Upper lobe of left lung (tissue), 6 donors: ENCODE results near the gene MED28. TPM values are rescaled to one million over a fixed set of nuclear protein-coding genes. Genes with fewer than 3 reads are reported as not detected.

Experiments
- ATAC-seq, 2 donors: fragments of 200-7000 bp; cut with Tn5 transposase; one replicate each; pipeline ENCODE4 v1.9.1; 2022; ENCODE audit warnings: mild to moderate bottlenecking in 2 of 2, moderate library complexity in 2 of 2; ENCODE audit not compliant: low FRiP score in 2 of 2
- DNase-seq, 2 donors: peaks; one replicate each; pipeline ENCODE4 v3.0.0-alpha.2; 2019 to 2020
- H3K27ac ChIP-seq, 4 donors: fragments of 200-600 bp; sonication (generic); one replicate each; pipeline ENCODE4 v1.5.1; 2016 to 2019
- H3K27me3 ChIP-seq, 4 donors: fragments of 200-600 bp; sonication (generic); one replicate each; pipeline ENCODE4 v1.5.1; 2017 to 2019
- H3K36me3 ChIP-seq, 4 donors: fragments of 200-600 bp; sonication (generic); one replicate each; pipeline ENCODE4 v1.5.1; 2016 to 2019
- H3K4me1 ChIP-seq, 4 donors: fragments of 200-600 bp; sonication (generic); one replicate each; pipeline ENCODE4 v1.5.1; 2018 to 2019
- H3K4me3 ChIP-seq, 4 donors: fragments of 200-600 bp; sonication (generic); one replicate each; pipeline ENCODE4 v1.5.1; 2017 to 2019; ENCODE audit warnings: mild to moderate bottlenecking in 2 of 4, moderate library complexity in 1 of 4
- H3K9me3 ChIP-seq, 4 donors: fragments of 200-600 bp; sonication (generic); one replicate each; pipeline ENCODE4 v1.5.1; 2018 to 2019
- EP300 ChIP-seq, 4 donors: sonication (generic); formaldehyde crosslinking; IDR thresholded peaks; one replicate each; pipeline ENCODE4 v1.5.1; 2017; ENCODE audit warnings: antibody characterized with exemption in 4 of 4, control low read depth in 2 of 4
- POLR2A ChIP-seq, 4 donors: fragments of 450-650 bp; IDR thresholded peaks; one replicate each; pipeline ENCODE4 v1.5.1; 2016 to 2017; ENCODE audit warnings: antibody characterized with exemption in 4 of 4, mild to moderate bottlenecking in 2 of 4
- POLR2AphosphoS5 ChIP-seq, 2 donors: sonication (generic); formaldehyde crosslinking; IDR thresholded peaks; one replicate each; pipeline ENCODE4 v1.5.1; 2017; ENCODE audit warnings: antibody characterized with exemption in 2 of 2
- WGBS, 2 donors: methylation state at CpG; one replicate each; pipeline ENCODE4 v1.1.5; 2017 to 2018; 5-methylcytosine and 5-hydroxymethylcytosine counted together
- total RNA-seq, 6 donors: library from RNA; depleted of rRNA in 4 of 6; stranded (reverse); fragments of >200 nt in 4 of 6; gene quantifications; one replicate each; pipeline versions ENCODE4 v1.1.0 to v1.2.1, GENCODE V29; 2016 to 2021
- TF ChIP-seq, protein P1 (sequence below), 6 experiments: fragments of 450-650 bp in 4 of 6; fragments of 200-600 bp in 2 of 6; sonication (generic) in 2 of 6; IDR thresholded peaks; one replicate each; pipeline ENCODE4 v1.5.1; 2016 to 2019; ENCODE audit warnings: antibody characterized with exemption in 6 of 6
- donor health status: DM: no; HTN: no; CAD: no; lungs with moderate emphysema.
- donor health status: DM: no; HTN: yes; CAD: no; lungs with severe emphysema.

MED28 gene
- total RNA-seq, 6 donors from 2014 or later = 14.7 to 56.2 (median 19.0) TPM

GRCh38 chr4:17646693-17647092 is 32.3 kb downstream of the MED28 start:
- DNase-seq (no peak), ATAC-seq (peak in 1 of 2 donors; percentile 11)
- H3K36me3 ChIP-seq = no peaks in the 10 kb centered on the region
- H3K27ac ChIP-seq = no peak overlapping the region
- 57 to 64% methylated on average over 3 of the region's 3 CpGs for WGBS, 2 donors
- no peak overlapping the region for H3K4me3 ChIP-seq
- no peaks in the 10 kb centered on the region for H3K27me3 ChIP-seq
- TF ChIP-seq, protein P1, sequence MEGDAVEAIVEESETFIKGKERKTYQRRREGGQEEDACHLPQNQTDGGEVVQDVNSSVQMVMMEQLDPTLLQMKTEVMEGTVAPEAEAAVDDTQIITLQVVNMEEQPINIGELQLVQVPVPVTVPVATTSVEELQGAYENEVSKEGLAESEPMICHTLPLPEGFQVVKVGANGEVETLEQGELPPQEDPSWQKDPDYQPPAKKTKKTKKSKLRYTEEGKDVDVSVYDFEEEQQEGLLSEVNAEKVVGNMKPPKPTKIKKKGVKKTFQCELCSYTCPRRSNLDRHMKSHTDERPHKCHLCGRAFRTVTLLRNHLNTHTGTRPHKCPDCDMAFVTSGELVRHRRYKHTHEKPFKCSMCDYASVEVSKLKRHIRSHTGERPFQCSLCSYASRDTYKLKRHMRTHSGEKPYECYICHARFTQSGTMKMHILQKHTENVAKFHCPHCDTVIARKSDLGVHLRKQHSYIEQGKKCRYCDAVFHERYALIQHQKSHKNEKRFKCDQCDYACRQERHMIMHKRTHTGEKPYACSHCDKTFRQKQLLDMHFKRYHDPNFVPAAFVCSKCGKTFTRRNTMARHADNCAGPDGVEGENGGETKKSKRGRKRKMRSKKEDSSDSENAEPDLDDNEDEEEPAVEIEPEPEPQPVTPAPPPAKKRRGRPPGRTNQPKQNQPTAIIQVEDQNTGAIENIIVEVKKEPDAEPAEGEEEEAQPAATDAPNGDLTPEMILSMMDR (IDR thresholded peaks at IDR 0.05) = no peak
- TF ChIP-seq EP300 (IDR thresholded peaks at IDR 0.05) = no peak
- TF ChIP-seq POLR2AphosphoS5 (IDR thresholded peaks at IDR 0.05) = no peak
- no peak for TF ChIP-seq POLR2A (IDR thresholded peaks at IDR 0.05)
- no peaks in the 10 kb centered on the region for H3K9me3 ChIP-seq
- no peaks in the 10 kb centered on the region for H3K4me1 ChIP-seq

DNA sequence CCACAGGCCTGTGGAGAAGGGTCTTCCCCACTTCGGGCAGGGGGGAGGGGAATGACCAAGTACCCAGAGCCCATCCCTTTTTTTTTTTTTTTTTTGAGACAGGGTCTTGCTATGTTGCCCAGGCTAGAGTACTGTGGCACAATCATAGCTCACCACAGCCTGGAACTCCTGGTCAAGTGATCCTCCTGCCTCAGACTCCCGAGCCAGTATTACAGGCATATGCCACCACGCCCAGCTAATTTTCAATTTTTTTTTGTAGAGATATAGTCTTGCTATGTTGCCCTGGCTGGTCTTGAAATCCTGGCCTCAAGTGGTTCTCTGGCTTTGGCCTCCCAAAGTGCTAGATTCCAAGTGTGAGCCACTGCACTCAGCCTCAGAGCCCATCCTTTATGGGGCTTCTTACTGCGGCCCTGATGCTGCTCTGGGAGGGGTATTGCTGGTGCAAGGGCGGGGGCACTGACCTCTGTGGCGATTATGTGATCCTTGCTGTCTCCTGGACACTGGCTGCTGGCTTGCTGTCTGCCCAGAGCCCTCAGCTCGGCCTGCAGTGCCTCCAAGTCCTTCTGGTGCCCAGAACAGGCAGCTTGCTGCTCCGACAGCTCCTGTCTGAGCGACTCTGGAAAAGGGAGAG is 32.9 kb downstream of the MED28 start:
- DNase-seq = peak in 1 of 2 donors; percentile 39
- TF ChIP-seq POLR2A (IDR thresholded peaks at IDR 0.05) (no peak), EP300 (IDR thresholded peaks at IDR 0.05) (no peak), POLR2AphosphoS5 (IDR thresholded peaks at IDR 0.05) (no peak)
- TF ChIP-seq, protein P1 (IDR thresholded peaks at IDR 0.05) = no peak

GRCh38 chr4:17647927-17648326 is 33.5 kb downstream of the MED28 start:
- no peak for DNase-seq
- no peak for ATAC-seq
- H3K36me3 ChIP-seq = no peaks in the 10 kb centered on the region
- no peak overlapping the region for H3K4me3 ChIP-seq
- no peaks in the 10 kb centered on the region for H3K4me1 ChIP-seq
- H3K27me3 ChIP-seq = no peaks in the 10 kb centered on the region
- TF ChIP-seq POLR2AphosphoS5 (IDR thresholded peaks at IDR 0.05) = no peak
- TF ChIP-seq EP300 (IDR thresholded peaks at IDR 0.05) = no peak
- no peak for TF ChIP-seq POLR2A (IDR thresholded peaks at IDR 0.05)
- H3K27ac ChIP-seq = no peak overlapping the region
- no peaks in the 10 kb centered on the region for H3K9me3 ChIP-seq
- 86% methylated on average over 5 of the region's 5 CpGs for WGBS, 2 donors

More for the DNA sequence above, 32.9 kb downstream of the MED28 start:
- no peaks in the 10 kb centered on the region for H3K4me1 ChIP-seq
- no peak overlapping the region for H3K4me3 ChIP-seq
- H3K36me3 ChIP-seq = no peaks in the 10 kb centered on the region
- no peak overlapping the region for H3K27ac ChIP-seq
- peak in 1 of 2 donors; percentile 61 for ATAC-seq
- no peaks in the 10 kb centered on the region for H3K27me3 ChIP-seq
- WGBS, 2 donors = 90 to 94% methylated on average over 5 to 9 of the region's 9 CpGs
- no peaks in the 10 kb centered on the region for H3K9me3 ChIP-seq

- no peaks in the 10 kb centered on the region for H3K9me3 ChIP-seq
- WGBS, 2 donors = 52 to 56% methylated on average over 2 of the region's 2 CpGs
- no peak for DNase-seq
- no peak overlapping the region for H3K4me3 ChIP-seq
- no peaks in the 10 kb centered on the region for H3K36me3 ChIP-seq
- TF ChIP-seq EP300 (IDR thresholded peaks at IDR 0.05) = no peak
- TF ChIP-seq, protein P1 (IDR thresholded peaks at IDR 0.05) = no peak
- no peak for TF ChIP-seq POLR2A (IDR thresholded peaks at IDR 0.05)
- no peak for TF ChIP-seq POLR2AphosphoS5 (IDR thresholded peaks at IDR 0.05)
- H3K4me1 ChIP-seq = no peaks in the 10 kb centered on the region
- no peak overlapping the region for H3K27ac ChIP-seq
- no peak for ATAC-seq
- H3K27me3 ChIP-seq = no peaks in the 10 kb centered on the region
Measured at GRCh38 chr4:17650406-17650805, 36.0 kb downstream of the MED28 start.

DNA sequence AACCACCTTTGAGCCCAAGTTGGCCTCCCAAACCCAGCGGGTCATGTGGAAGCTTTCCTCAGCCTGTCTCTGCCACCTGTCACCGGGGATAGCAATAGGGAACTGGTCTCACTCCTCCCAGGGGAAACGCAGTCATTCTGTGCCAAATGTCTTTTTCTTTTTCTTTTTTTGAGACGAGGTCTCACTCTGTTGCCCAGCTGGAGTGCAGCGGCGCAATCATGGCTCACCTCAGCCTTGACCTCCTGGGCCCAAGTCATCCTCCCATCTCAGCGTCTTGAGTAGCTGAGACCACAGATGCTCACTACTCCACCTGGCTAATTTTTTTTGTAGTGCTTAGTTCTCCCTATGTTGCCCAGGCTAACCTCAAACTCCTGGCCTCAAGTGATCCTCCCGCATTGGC is 40.3 kb downstream of the MED28 start:
- Histone ChIP-seq H3K4me3 (no peak overlapping the region), H3K9me3 (no peaks in the 10 kb centered on the region), H3K27ac (no peak overlapping the region), H3K36me3 (no peaks in the 10 kb centered on the region), H3K27me3 (no peaks in the 10 kb centered on the region), H3K4me1 (no peaks in the 10 kb centered on the region)
- TF ChIP-seq, protein P1 (IDR thresholded peaks at IDR 0.05) = no peak
- no peak for TF ChIP-seq EP300 (IDR thresholded peaks at IDR 0.05)
- no peak for TF ChIP-seq POLR2AphosphoS5 (IDR thresholded peaks at IDR 0.05)
- TF ChIP-seq POLR2A (IDR thresholded peaks at IDR 0.05) = no peak
- 78 to 84% methylated on average over 8 of the region's 8 CpGs for WGBS, 2 donors
- DNase-seq (no peak), ATAC-seq (no peak)
